Anterior cingulate cortex (tissue), 58 donors: ENCODE data around the gene FLVCR2.

Source experiments
- DNase-seq, 58 donors: peaks; one replicate each; lab custom pipeline; 2025; lab: John Stamatoyannopoulos, UW

Gene FLVCR2

GRCh38 chr14:75578102-75578785 lies at the start of gene FLVCR2:
TSS of gene FLVCR2 (plus strand) at chr14:75578620. CDS start at chr14:75578973, 353 bp downstream.
- DNase-seq = peak in 56 of 58 donors; percentile 2 to 84 (median 54)

- no peak for DNase-seq
Observed at GRCh38 chr14:75531256-75531655, 47.2 kb upstream of the FLVCR2 start.

- DNase-seq = no peak
Observed at GRCh38 chr14:75531660-75532317, 46.6 kb upstream of the FLVCR2 start.

- no peak for DNase-seq
Observed at GRCh38 chr14:75533791-75534555, 44.4 kb upstream of the FLVCR2 start.

- no peak for DNase-seq
Observed at GRCh38 chr14:75535164-75535898, 43.1 kb upstream of the FLVCR2 start.

- DNase-seq = no peak
Observed at GRCh38 chr14:75537071-75537470, 41.3 kb upstream of the FLVCR2 start.

GRCh38 chr14:75539162-75539560 lies 39.3 kb upstream of the FLVCR2 start:
- DNase-seq = no peak

- no peak for DNase-seq
Observed at GRCh38 chr14:75539561-75540478, 38.6 kb upstream of the FLVCR2 start.

- no peak for DNase-seq
Observed at GRCh38 chr14:75540479-75540851, 38.0 kb upstream of the FLVCR2 start.

GRCh38 chr14:75542588-75543091 lies 35.8 kb upstream of the FLVCR2 start:
- DNase-seq = peak in 23 of 58 donors; percentile 1 to 56 (median 10)

- no peak for DNase-seq
Observed at GRCh38 chr14:75543253-75543652, 35.2 kb upstream of the FLVCR2 start.

GRCh38 chr14:75543786-75544185 lies 34.6 kb upstream of the FLVCR2 start:
- DNase-seq = no peak

- DNase-seq = no peak
Observed at GRCh38 chr14:75545907-75546306, 32.5 kb upstream of the FLVCR2 start.

- DNase-seq = no peak
Observed at GRCh38 chr14:75547552-75548250, 30.7 kb upstream of the FLVCR2 start.

GRCh38 chr14:75548544-75548943 lies 29.9 kb upstream of the FLVCR2 start:
- no peak for DNase-seq

- DNase-seq = no peak
Observed at GRCh38 chr14:75549169-75549568, 29.3 kb upstream of the FLVCR2 start.

GRCh38 chr14:75551021-75551420 lies 27.4 kb upstream of the FLVCR2 start:
- no peak for DNase-seq

GRCh38 chr14:75553157-75553556 lies 25.3 kb upstream of the FLVCR2 start:
- no peak for DNase-seq
